Measurements from ENCODE around the gene RRAGD.

GRCh38 chr6:89440200-89440599, 28.1 kb upstream of the RRAGD start:
- TF ChIP-seq CTCF (IDR thresholded peaks at IDR 0.05) (no peak), EP300 (IDR thresholded peaks at IDR 0.05) (no peak), POLR2A (IDR thresholded peaks at IDR 0.05; ENCODE audit: low read depth) (no peak)

All from esophagus muscularis mucosa (tissue), 4 donors.